SU-DHL-6 (cell line): Measurements from ENCODE around the gene C2CD3.

Experiments used
- H2AFZ ChIP-seq: fragments of 200-600 bp; sonication (generic); 2 replicates; pipeline ENCODE4 v1.6.1; 2014; ENCODE audit warnings: low read depth, mild to moderate bottlenecking, moderate library complexity, mixed read lengths, antibody characterized with exemption, low read length; ENCODE audit not compliant: severe bottlenecking
- H3F3A ChIP-seq: fragments of 200-600 bp; shearing (Covaris generic); 2 replicates; pipeline ENCODE4 v1.6.0; 2016; ENCODE audit warnings: antibody characterized with exemption, mild to moderate bottlenecking; ENCODE audit not compliant: insufficient read depth
- H3K27ac ChIP-seq: fragments of 200-600 bp; sonication (generic); 2 replicates; pipeline ENCODE4 v1.5.1; 2016; ENCODE audit warnings: low read depth, mild to moderate bottlenecking, low read length, moderate library complexity, mixed read lengths
- H3K27me3 ChIP-seq: fragments of 200-600 bp; sonication (generic), shearing (Covaris generic); 2 replicates; pipeline ENCODE4 v1.6.0; 2014; ENCODE audit warnings: mild to moderate bottlenecking, low read length
- H3K36me3 ChIP-seq: fragments of 200-600 bp; sonication (generic); 2 replicates; pipeline ENCODE4 v1.6.1; 2014; ENCODE audit warnings: mild to moderate bottlenecking, low read length, mixed read lengths
- H3K4me2 ChIP-seq: fragments of 300-600, 200-600 bp; shearing (Covaris generic), sonication (generic); 2 replicates; pipeline ENCODE4 v1.6.0; 2014; ENCODE audit warnings: low read length, low read depth, mild to moderate bottlenecking; ENCODE audit not compliant: poor library complexity, severe bottlenecking
- H3K4me3 ChIP-seq: fragments of 200-600 bp; sonication (generic); 2 replicates; pipeline ENCODE4 v1.5.1; 2014; ENCODE audit warnings: antibody characterized with exemption, low read length, mild to moderate bottlenecking, mixed read lengths; ENCODE audit not compliant: insufficient read depth, poor library complexity, severe bottlenecking
- H3K79me2 ChIP-seq: fragments of 200-600 bp; sonication (generic); 2 replicates; pipeline ENCODE4 v1.6.1; 2014; ENCODE audit warnings: mild to moderate bottlenecking, low read length, moderate library complexity; ENCODE audit not compliant: insufficient read depth
- H3K9ac ChIP-seq: fragments of 200-600 bp; sonication (generic); 2 replicates; pipeline ENCODE4 v1.7.0; 2014; ENCODE audit warnings: mild to moderate bottlenecking, low read length
- H3K9me2 ChIP-seq: fragments of 200-600 bp; sonication (generic); replicated peaks from 2 replicates; pipeline ENCODE4 v1.6.1; 2014; ENCODE audit warnings: low read length; ENCODE audit not compliant: insufficient read depth
- H3K9me3 ChIP-seq: fragments of 200-600 bp; sonication (generic); 2 replicates; pipeline ENCODE4 v1.6.1; 2014; ENCODE audit warnings: low read length, mixed read lengths; ENCODE audit not compliant: insufficient read depth
- H4K20me1 ChIP-seq: fragments of 200-600 bp; sonication (generic); 2 replicates; pipeline ENCODE4 v1.6.1; 2014; ENCODE audit warnings: low read depth, mild to moderate bottlenecking, antibody characterized with exemption, low read length, moderate library complexity, mixed read lengths
- EZH2phosphoT487 ChIP-seq: fragments of 200-600 bp; sonication (generic), shearing (Covaris generic); conservative IDR thresholded peaks from 2 replicates; pipeline ENCODE4 v1.6.1; 2018; ENCODE audit warnings: mild to moderate bottlenecking, antibody characterized with exemption, low read length, moderate library complexity, mixed read lengths
- TF ChIP-seq, protein P1 (sequence below): fragments of 200-600 bp; sonication (generic); IDR thresholded peaks from one replicate; pipeline ENCODE4 v1.5.1; 2017; ENCODE audit warnings: antibody characterized with exemption, mild to moderate bottlenecking, low read length, moderate library complexity; ENCODE audit not compliant: insufficient read depth, poor library complexity, severe bottlenecking

The C2CD3 gene

DNA sequence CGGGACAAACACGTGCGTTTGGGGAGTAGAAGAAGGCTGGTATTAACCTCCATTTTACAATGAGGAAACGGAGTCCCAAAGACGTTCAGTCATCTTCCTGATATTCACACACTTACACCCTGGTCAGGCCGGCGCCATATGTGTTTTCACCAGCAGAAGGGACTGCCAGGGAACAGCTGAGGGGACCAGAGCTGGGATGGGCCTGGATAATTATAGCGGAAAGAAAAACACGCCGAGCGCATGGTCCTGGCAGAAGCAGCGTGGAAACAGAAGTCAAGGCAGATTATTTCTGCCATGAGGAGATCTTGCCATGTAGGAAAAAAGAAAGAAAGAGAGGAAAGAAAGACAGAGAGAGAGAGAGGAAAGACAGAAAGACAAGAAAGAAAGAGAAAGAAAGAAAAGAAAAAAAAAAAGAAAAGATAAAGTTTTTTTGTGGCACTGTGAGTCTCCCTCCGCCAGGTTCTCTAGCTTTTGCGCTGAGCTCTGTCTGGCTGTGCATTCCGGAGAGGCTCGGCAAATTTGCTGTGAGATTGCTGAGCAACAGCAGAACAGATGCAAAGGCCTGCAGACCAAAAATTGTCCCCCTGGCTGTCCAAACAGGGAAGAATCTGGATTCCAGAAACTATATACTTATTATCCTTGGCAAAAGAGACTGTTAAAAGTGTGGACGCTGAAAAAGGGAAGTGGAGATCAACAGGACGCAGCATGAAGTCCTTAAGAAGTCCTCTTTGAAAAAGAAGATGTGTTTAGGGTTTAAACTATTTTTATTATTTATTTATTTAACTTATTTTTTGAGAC is 186.9 kb downstream of the C2CD3 start:
- peak overlapping the region; percentile 58 for H2AFZ ChIP-seq
- H3K36me3 ChIP-seq: peaks cover 6% of the 10 kb centered on the region
- H3K9ac ChIP-seq: peak overlapping the region; percentile 95
- peak overlapping the region; percentile 42 for H3K4me3 ChIP-seq
- H3K27me3 ChIP-seq: no peaks in the 10 kb centered on the region
- no peaks in the 10 kb centered on the region for H3K9me2 ChIP-seq
- H3F3A ChIP-seq: peaks cover 11% of the 10 kb centered on the region
- H3K4me2 ChIP-seq: peak overlapping the region; percentile 71
- peaks cover 22% of the 10 kb centered on the region for H3K79me2 ChIP-seq
- no peak for TF ChIP-seq EZH2phosphoT487
- TF ChIP-seq, protein P1, sequence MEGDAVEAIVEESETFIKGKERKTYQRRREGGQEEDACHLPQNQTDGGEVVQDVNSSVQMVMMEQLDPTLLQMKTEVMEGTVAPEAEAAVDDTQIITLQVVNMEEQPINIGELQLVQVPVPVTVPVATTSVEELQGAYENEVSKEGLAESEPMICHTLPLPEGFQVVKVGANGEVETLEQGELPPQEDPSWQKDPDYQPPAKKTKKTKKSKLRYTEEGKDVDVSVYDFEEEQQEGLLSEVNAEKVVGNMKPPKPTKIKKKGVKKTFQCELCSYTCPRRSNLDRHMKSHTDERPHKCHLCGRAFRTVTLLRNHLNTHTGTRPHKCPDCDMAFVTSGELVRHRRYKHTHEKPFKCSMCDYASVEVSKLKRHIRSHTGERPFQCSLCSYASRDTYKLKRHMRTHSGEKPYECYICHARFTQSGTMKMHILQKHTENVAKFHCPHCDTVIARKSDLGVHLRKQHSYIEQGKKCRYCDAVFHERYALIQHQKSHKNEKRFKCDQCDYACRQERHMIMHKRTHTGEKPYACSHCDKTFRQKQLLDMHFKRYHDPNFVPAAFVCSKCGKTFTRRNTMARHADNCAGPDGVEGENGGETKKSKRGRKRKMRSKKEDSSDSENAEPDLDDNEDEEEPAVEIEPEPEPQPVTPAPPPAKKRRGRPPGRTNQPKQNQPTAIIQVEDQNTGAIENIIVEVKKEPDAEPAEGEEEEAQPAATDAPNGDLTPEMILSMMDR: no peak
- peak overlapping the region; percentile 81 for H3K27ac ChIP-seq
- H4K20me1 ChIP-seq: no peaks in the 10 kb centered on the region
- no peaks in the 10 kb centered on the region for H3K9me3 ChIP-seq

DNA sequence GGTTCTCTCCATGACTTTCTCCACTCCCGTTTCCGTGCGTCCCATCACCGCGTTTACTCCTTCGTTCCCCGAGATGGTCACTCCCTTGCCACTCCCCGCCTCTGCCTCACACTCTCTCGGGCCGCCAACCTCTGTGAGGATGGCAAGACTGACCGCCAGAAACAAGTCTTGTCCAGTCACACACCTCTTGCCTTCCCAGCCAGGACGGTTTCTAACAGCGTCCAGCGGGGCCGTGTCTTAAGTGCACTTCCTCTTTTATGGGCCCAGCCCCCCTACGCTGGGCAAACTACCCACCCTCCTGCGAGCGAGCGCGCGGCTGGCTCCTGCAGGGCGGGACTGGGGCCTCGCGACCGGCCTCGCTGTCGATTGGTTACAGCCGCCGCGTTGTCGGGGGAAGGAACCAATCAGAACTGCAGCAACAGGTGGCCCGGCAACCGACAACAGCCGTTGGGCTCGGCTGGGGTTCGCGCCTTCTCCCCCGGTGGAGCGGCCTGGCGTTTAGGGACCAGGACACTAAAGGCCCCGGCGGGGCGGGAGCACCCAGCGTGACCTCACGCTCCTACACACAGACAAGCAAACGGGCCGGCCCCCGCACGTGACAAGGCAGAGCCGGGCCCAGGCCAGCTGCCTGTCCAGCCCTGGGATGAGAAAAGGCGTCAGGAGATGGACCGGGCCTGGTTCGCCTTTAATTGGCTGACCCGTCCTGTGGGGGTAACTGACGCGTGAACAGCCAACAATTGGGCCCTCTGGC is 187.6 kb downstream of the C2CD3 start:
- Histone ChIP-seq H3K9me2 (no peaks in the 10 kb centered on the region), H3K4me2 (peak overlapping the region; percentile 81), H3K79me2 (peaks cover 22% of the 10 kb centered on the region), H3F3A (peaks cover 11% of the 10 kb centered on the region), H3K9me3 (no peaks in the 10 kb centered on the region), H3K9ac (peak overlapping the region; percentile 95), H3K27ac (peak overlapping the region; percentile 90), H3K27me3 (no peaks in the 10 kb centered on the region), H4K20me1 (0 out of 2 replicates have a peak, but pooled peaks cover 3% of the 10 kb centered on the region), H3K4me3 (peak overlapping the region; percentile 87), H2AFZ (peak overlapping the region; percentile 58), H3K36me3 (peaks cover 12% of the 10 kb centered on the region)
- TF ChIP-seq, protein P1: no peak
- TF ChIP-seq EZH2phosphoT487: no peak

DNA sequence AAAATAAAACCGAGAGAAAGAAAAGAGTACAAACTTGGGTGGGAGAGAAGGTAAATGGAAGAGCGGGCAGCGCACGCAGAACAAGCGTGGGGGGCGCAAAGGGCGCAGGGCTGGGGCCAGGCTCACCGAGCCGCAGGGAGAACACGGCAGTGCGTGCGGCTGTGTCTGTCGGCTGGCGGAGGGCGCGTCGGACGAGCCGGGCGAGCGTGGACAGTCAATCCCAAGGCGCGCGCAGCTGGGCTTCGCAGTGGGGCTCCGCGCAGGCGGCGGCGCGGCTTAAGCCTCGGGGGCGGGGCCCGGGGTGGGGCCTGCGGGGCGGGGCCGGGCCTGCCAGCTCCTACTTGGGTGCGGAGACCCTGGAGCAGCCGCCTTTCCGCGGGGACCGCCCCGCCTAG is 188.2 kb downstream of the C2CD3 start, which contains the start of gene UCP2:
Gene UCP2 (minus strand): TSS at position 249 of the 395 bp plus-strand sequence. CDS start 4,465 bp downstream, outside the sequence.
- Histone ChIP-seq H3F3A (peaks cover 11% of the 10 kb centered on the region), H2AFZ (peak within 1 kb of the TSS; percentile 58), H3K79me2 (peaks cover 22% of the 10 kb centered on the region), H4K20me1 (0 out of 2 replicates have a peak, but pooled peaks cover 3% of the 10 kb centered on the region), H3K9me3 (no peaks in the 10 kb centered on the region), H3K4me2 (peak within 1 kb of the TSS; percentile 88), H3K4me3 (peak within 1 kb of the TSS; percentile 87), H3K27me3 (no peaks in the 10 kb centered on the region), H3K27ac (peak within 1 kb of the TSS; percentile 90), H3K9ac (peak within 1 kb of the TSS; percentile 95), H3K36me3 (peaks cover 16% of the 10 kb centered on the region), H3K9me2 (no peaks in the 10 kb centered on the region)
- TF ChIP-seq, protein P1: no peak
- no peak for TF ChIP-seq EZH2phosphoT487
